Right cardiac atrium (tissue), 5 donors: Measurements from ENCODE around the gene OSBPL10. TPM values are rescaled to one million over a fixed set of nuclear protein-coding genes. Genes with fewer than 3 reads are reported as not detected.

ENCODE experiments used
- ATAC-seq, 2 donors: fragments of 200-7000 bp; cut with Tn5 transposase; one replicate each; pipeline versions ENCODE4 v1.8.0 to v1.9.1; 2020; ENCODE audit warnings: moderate library complexity in 2 of 2, mild to moderate bottlenecking in 1 of 2
- DNase-seq, 3 donors: peaks; one replicate each; pipeline ENCODE4 v3.0.0-alpha.2; 2020
- H3K27ac ChIP-seq: one replicate; pipeline ENCODE4 v1.5.1; 2013; ENCODE audit warnings: mild to moderate bottlenecking, low read length, control low read depth, moderate library complexity
- H3K27me3 ChIP-seq: one replicate; pipeline ENCODE4 v1.6.1; 2013; ENCODE audit not compliant: control insufficient read depth, insufficient read depth
- H3K4me1 ChIP-seq: one replicate; pipeline ENCODE4 v1.6.1; 2013; ENCODE audit warnings: low read length; ENCODE audit not compliant: control insufficient read depth, insufficient read depth
- H3K4me3 ChIP-seq: one replicate; pipeline ENCODE4 v1.5.1; 2013; ENCODE audit warnings: low read length, control low read depth
- H3K9me3 ChIP-seq: one replicate; pipeline ENCODE4 v1.6.1; 2013; ENCODE audit warnings: low read length; ENCODE audit not compliant: control insufficient read depth
- WGBS: extraction: QIAGEN DNeasy Blood & Tissue Kit; methylation state at CpG from one replicate; pipeline ENCODE4 v1.1.7; 2013; 5-methylcytosine and 5-hydroxymethylcytosine counted together
- intact Hi-C, 4 donors: fragments of 100-400 bp; cut with DNase I; formaldehyde crosslinking; loops; one replicate each; pipeline versions ENCODE4 v1.11.0 to v1.14.0; 2022 to 2023
- polyA plus RNA-seq: library from polyadenylated mRNA; stranded (reverse); fragments of 200-250 nt; gene quantifications from one replicate; pipeline ENCODE4 v1.2.3, GENCODE V29; 2013
- total RNA-seq, 4 donors: library from RNA; stranded (reverse); fragmentation: NEBNext Ultra II Directional; extraction: Animal tissue kit (Norgen Biotek cat#: 25700); gene quantifications; one replicate each; pipeline ENCODE4 v1.2.1, GENCODE V29; 2021
- donor health status: healthy with polysubstance abuse.
- donor health status: DM: no; HTN: yes; CAD: no.
- donor health status: DM: no; HTN: no; CAD: no.
- donor health status: DM: no; HTN: yes; CAD: no; lungs with severe emphysema.
- donor health status: DM: yes; HTN: yes; CAD: no.

OSBPL10 gene
- total and polyA plus RNA-seq, 5 donors, result 2.2 to 5.9 (median 4.9) TPM

DNA sequence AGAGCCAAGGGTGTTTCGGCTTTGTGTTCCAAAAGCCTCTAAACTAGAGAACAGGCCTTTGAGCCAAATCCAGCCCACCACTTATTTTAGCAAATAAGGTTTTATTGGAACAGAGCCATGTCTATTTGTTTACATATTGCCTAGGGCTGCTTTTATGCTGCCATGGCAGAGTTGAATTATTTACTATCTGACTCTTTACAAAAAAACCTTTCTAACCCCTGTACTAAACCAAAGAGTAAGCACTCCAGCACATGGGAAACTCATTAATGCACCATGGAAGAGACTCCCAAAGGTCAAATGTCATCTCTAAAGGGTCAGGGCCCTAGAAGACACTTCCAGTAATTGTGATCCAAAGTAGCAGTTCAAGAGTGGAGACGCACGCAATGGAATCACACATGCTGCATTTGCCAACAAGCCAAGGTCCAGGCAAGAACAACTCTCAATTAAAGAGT is 22.3 kb downstream of the OSBPL10 start:
- no peak overlapping the region for H3K27ac ChIP-seq
- no peak overlapping the region for H3K4me3 ChIP-seq
- 26% methylated on average over 3 of the region's 3 CpGs for WGBS
- intact Hi-C loops, result no loop called here
- ATAC-seq (peak; percentile 71 to 85), DNase-seq (peak in 1 of 3 donors; percentile 54)
- no peaks in the 10 kb centered on the region for H3K27me3 ChIP-seq
- H3K4me1 ChIP-seq, result peaks cover 3% of the 10 kb centered on the region
- H3K9me3 ChIP-seq, result no peaks in the 10 kb centered on the region

DNA sequence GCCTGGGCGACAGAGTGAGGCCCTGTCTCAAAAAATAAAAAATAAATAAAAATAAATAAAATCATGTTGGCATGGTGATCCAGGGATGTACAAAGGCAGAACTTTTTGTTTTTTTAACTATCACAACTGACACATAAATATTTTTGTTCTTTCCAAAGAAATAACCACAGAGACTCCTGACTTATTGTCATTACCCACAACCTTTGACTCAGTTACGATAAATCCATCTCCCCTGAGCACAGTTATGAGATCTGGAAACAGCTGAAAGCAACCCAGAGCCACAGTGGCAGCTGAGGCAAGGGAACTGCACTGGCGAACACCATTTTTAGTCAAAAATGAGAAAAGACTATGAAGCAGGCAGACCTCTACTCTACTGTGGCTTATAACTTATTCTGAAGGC is 24.0 kb downstream of the OSBPL10 start:
- H3K4me1 ChIP-seq, result peaks cover 3% of the 10 kb centered on the region
- 81% methylated on average over 3 of the region's 3 CpGs for whole genome bisulfite sequencing
- no peak overlapping the region for H3K4me3 ChIP-seq
- no peaks in the 10 kb centered on the region for H3K27me3 ChIP-seq
- intact Hi-C loops, result no loop called here
- ATAC-seq, result no peak
- no peak for DNase-seq
- no peak overlapping the region for H3K27ac ChIP-seq
- no peaks in the 10 kb centered on the region for H3K9me3 ChIP-seq

DNA sequence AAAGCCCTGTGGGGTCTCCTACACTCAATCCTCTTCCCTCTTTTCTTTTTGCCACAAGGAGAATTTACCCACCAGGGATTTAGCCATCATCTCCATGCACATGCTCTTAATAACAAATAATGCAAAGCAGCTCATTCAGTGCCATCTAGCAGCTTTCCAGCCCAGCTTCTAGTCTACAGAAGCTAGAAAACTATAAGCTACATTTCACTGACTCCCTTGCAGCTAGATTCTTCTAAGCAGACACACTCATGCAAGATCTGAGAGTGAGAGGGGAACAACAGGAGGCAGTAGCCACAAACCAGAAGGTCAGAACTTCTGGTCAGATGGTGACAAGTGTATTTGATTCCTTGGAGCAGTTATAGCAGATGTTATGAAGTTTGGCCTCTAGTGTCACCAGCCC is 25.5 kb downstream of the OSBPL10 start:
- no peaks in the 10 kb centered on the region for H3K9me3 ChIP-seq
- ATAC-seq, result no peak
- no peak overlapping the region for H3K4me3 ChIP-seq

DNA sequence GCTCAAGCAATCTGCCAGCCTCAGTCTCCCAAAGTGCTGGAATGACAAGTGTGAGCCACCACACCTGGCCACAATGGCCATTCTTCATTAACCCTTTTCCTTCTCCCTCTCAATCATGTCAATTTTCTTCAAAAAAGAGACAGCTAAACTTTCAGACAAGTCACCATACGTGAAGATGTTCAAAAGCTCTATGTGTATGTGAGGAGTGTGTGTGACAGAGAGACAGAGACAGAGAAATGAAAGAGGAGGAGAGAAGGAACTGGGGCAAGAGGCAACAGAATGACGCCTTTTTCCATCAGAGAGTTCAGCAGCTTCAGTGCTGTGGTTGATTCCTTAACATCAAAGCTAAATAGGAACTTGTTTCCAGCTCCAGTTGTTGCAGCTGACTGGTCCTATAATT is 27.4 kb downstream of the OSBPL10 start:
- ATAC-seq (no peak), DNase-seq (no peak)
- intact Hi-C loops, result no loop called here
- Histone ChIP-seq H3K27ac (no peak overlapping the region), H3K4me1 (no peaks in the 10 kb centered on the region), H3K9me3 (no peaks in the 10 kb centered on the region), H3K27me3 (no peaks in the 10 kb centered on the region), H3K4me3 (no peak overlapping the region)
- WGBS, result 93% methylated on average over 2 of the region's 2 CpGs

More for the DNA sequence above, 25.5 kb downstream of the OSBPL10 start:
- H3K4me1 ChIP-seq, result no peaks in the 10 kb centered on the region
- no peaks in the 10 kb centered on the region for H3K27me3 ChIP-seq
- H3K27ac ChIP-seq, result no peak overlapping the region
- no peak for DNase-seq
- intact Hi-C loops, result no loop called here

DNA sequence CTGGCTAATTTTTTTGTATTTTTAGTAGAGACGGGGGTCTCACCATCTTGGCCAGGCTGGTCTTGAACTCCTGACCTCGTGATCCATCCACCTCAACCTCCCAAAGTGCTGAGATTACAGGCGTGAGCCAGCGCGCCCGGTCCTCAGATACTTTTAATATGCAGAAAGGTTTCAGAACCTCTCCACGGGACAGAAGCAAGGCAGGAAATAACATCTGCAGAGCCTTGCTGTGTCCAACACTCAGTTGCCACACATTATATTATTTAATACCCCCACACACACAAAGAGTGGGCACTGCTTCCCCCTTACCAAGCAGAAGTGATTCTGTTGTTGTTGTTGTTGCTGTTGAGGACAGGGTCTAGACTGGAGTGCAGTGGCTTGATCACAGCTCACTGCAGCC is 28.0 kb downstream of the OSBPL10 start:
- Histone ChIP-seq H3K4me3 (no peak overlapping the region), H3K9me3 (no peaks in the 10 kb centered on the region), H3K27me3 (no peaks in the 10 kb centered on the region), H3K4me1 (no peaks in the 10 kb centered on the region), H3K27ac (no peak overlapping the region)
- DNase-seq (no peak), ATAC-seq (no peak)
- 93% methylated on average over 7 of the region's 7 CpGs for WGBS
- intact Hi-C loops, result no loop called here

DNA sequence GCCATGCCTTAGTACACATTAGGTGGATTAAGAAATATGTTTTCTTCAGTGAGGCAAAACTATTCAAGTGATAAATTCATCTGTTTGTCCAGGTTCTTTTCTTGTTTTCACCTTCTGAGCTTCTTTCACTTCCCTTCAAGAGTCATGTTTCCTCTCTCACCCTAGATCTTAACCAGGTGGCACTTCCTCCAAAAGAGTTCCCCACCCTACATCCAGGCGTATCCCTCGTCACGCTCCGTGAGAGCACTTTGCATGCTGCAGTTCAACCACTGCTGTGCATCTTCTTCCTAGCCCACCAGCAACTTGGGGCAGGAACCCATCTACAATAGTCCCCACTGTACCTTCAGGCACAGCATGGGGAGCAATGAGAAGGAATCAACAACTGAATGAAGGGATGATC is 28.9 kb downstream of the OSBPL10 start:
- no peak for DNase-seq
- 73% methylated on average over 4 of the region's 4 CpGs for WGBS
- no peak overlapping the region for H3K27ac ChIP-seq
- no peak for ATAC-seq
- H3K4me1 ChIP-seq, result peaks cover 3% of the 10 kb centered on the region
- intact Hi-C loops, result no loop called here
- no peaks in the 10 kb centered on the region for H3K27me3 ChIP-seq
- no peaks in the 10 kb centered on the region for H3K9me3 ChIP-seq
- no peak overlapping the region for H3K4me3 ChIP-seq

DNA sequence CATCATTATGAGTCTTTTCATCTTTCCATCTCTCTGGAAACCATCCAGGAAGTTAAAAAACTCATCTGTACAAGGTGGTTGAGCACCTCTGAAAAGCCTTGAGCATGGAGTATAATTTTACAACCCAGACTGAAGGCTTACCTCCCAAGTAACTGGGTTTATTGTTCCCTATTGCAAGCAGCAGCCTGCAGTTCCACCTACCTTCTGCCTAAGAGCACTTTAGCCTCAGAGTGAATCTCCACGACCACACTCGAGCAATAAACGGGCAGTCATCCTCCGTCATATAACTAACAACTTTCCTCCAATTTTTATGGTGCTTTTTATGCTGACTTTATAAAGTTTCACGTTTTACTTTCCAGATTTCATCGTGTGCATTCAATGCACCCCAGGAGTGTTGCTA is 32.8 kb downstream of the OSBPL10 start:
- ATAC-seq, result no peak
- 91% methylated on average over 6 of the region's 6 CpGs for WGBS
- Histone ChIP-seq H3K9me3 (no peaks in the 10 kb centered on the region), H3K27ac (no peak overlapping the region), H3K4me1 (peaks cover 10% of the 10 kb centered on the region), H3K27me3 (no peaks in the 10 kb centered on the region), H3K4me3 (no peak overlapping the region)
- intact Hi-C loops, result no loop called here
- DNase-seq, result no peak

DNA sequence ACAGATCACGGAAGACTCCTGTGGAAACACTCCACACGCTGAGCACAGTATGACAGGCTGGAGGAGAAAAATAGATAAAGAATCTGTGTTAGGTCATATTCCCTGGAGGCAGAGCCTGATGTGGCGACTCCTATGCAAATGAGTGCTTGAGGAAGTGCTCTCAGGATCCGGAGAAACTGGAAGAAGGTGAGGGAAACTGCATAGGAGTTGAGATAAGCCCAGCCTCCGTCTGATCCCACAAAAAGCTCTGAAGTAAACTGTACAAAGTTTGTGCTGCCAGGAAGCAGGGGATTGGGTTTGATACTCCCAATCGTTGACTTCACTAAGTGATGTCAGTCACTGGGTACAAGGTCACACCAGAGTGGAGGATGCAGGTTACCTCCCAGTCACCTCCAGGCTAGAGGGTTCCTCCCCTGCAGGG is 33.4 kb downstream of the OSBPL10 start:
- no peak for ATAC-seq
- Histone ChIP-seq H3K27me3 (no peaks in the 10 kb centered on the region), H3K9me3 (no peaks in the 10 kb centered on the region), H3K4me3 (no peak overlapping the region), H3K27ac (no peak overlapping the region), H3K4me1 (peaks cover 10% of the 10 kb centered on the region)
- intact Hi-C loops, result no loop called here
- 53% methylated on average over 6 of the region's 6 CpGs for WGBS
- DNase-seq, result no peak

DNA sequence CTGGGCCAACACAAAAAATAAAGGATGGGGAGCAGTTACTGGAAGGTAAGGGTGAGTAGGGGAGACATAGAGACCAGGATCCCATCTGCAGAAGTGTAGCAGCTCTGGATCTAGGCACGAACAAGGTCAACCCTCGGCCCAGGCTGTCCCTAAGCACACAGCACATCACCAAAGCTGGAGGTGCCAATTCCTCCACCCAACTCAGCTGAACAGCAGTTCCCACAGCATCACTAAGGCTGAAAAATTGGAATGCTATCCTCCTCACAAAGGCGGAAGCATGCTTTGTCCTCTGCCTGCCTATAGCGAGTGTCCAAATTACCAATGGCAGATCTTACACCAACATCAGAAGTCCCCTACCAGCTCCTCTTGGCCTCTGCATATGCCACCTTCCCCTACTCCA is 33.9 kb downstream of the OSBPL10 start:
- H3K9me3 ChIP-seq, result no peaks in the 10 kb centered on the region
- intact Hi-C loops, result no loop called here
- no peak for DNase-seq
- no peaks in the 10 kb centered on the region for H3K27me3 ChIP-seq
- H3K4me1 ChIP-seq, result peaks cover 10% of the 10 kb centered on the region
- WGBS, result 81% methylated on average over 4 of the region's 4 CpGs
- no peak overlapping the region for H3K4me3 ChIP-seq
- H3K27ac ChIP-seq, result no peak overlapping the region
- peak in 1 of 2 donors; percentile 14 for ATAC-seq

DNA sequence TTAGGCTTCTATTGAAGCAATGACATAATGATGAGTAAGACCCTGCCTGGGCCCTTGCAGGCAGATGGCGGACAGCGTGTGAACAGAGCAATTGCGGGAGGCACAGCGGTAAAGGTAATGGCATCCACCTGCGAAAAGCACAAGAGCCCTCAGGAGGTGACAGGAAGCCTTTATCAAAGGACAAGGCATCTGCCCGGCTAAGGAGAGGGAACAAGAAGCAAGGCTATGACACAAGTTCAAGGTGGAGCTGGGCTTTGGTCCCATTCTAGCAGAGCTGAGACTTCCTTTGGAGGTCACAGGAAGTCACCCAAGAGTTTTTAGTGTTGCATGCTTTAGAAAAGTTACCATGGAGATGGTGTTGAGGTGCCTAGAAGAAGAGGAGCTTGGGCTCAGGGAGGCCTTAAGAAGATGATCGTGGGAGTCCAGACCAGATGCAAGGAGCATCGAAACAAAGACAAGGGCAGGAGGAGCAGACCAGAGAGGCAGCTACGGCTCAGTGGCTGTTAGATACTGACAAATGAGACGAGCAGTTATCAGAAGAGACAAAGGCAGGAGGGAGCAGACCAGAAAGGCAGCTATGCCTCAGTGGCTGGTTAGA is 34.5 kb downstream of the OSBPL10 start:
- intact Hi-C loops, result no loop called here
- ATAC-seq (peak in 1 of 2 donors; percentile 48), DNase-seq (no peak)
- 84% methylated on average over 10 of the region's 10 CpGs for WGBS
- no peak overlapping the region for H3K27ac ChIP-seq
- no peaks in the 10 kb centered on the region for H3K27me3 ChIP-seq
- H3K4me3 ChIP-seq, result no peak overlapping the region
- no peaks in the 10 kb centered on the region for H3K9me3 ChIP-seq
- peaks cover 10% of the 10 kb centered on the region for H3K4me1 ChIP-seq

DNA sequence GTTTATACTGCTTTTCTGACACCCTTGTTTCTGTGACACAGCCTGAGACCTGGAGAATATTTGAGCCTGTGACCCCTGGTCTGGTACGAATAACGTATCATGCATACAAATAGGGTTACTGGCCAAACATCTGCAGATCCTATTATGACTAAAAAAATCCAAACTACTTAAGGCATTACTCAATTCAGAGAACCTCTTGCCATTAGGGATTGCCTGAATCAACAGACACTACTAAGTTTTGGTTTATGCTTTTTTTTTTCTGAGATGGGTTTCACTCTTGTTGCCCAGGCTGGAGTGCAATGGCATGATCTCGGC is 35.4 kb downstream of the OSBPL10 start:
- H3K27ac ChIP-seq, result no peak overlapping the region
- DNase-seq (no peak), ATAC-seq (peak in 1 of 2 donors; percentile 32)
- peaks cover 10% of the 10 kb centered on the region for H3K4me1 ChIP-seq
- no peaks in the 10 kb centered on the region for H3K9me3 ChIP-seq
- 56% methylated on average over 3 of the region's 3 CpGs for WGBS
- no peak overlapping the region for H3K4me3 ChIP-seq
- H3K27me3 ChIP-seq, result no peaks in the 10 kb centered on the region
- intact Hi-C loops, result no loop called here

DNA sequence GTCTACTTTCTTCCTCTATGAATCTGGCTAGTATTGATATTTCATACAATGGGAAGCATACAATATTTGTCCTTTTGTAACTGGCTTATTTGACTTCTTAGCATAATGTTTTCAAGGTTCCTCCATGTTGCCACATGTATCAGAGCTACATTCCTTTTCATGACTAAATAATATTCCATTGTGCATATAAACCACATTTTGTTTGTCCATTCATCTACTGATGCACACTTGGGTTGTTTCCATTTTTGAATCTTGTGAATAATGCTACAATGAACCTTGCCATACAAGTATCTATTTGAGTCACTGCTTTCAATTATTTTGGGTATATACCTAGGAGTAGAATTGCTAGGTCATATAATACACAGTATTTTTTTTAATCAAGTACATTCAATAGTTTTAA is 38.0 kb downstream of the OSBPL10 start:
- H3K4me3 ChIP-seq, result no peak overlapping the region
- intact Hi-C loops, result no loop called here
- no peak overlapping the region for H3K27ac ChIP-seq
- no peaks in the 10 kb centered on the region for H3K9me3 ChIP-seq
- no peak for DNase-seq
- no peaks in the 10 kb centered on the region for H3K27me3 ChIP-seq
- ATAC-seq, result no peak
- peaks cover 10% of the 10 kb centered on the region for H3K4me1 ChIP-seq
